HEK293 (cell line): Measurements from ENCODE around the gene MORN1.

Experiments used
- CTCF ChIA-PET: fragments of 350-600 bp; formaldehyde crosslinking; extraction: SDS; loops from one replicate; lab custom pipeline; 2021; ENCODE audit warnings: antibody characterized with exemption; lab: Yijun Ruan, JAX
- POLR2A ChIA-PET: fragments of 300-600 bp; formaldehyde crosslinking; extraction: SDS; loops from one replicate; lab custom pipeline; 2020; ENCODE audit warnings: antibody characterized with exemption, inconsistent platforms; lab: Yijun Ruan, JAX
- H3K27ac ChIP-seq: fragments of 200-500 bp; sonication (Bioruptor generic); 2 replicates; pipeline ENCODE4 v1.5.1; 2014; ENCODE audit warnings: low read depth, low read length, control low read depth, inconsistent platforms; ENCODE audit errors: extremely low read depth
- H3K36me3 ChIP-seq, 2 experiments: fragments of 200-500 bp in 1 of 2; sonication (Bioruptor generic) in 1 of 2; 1 replicate in 1 of 2; 2 replicates in 1 of 2; pipeline ENCODE4 v1.5.1; 2014 to 2017; ENCODE audit warnings: inconsistent platforms in 2 of 2, low read length in 2 of 2; ENCODE audit not compliant: control insufficient read depth in 2 of 2, insufficient read depth in 1 of 2
- H3K4me1 ChIP-seq: fragments of 200-500 bp; sonication (Bioruptor generic); 2 replicates; pipeline ENCODE4 v1.5.1; 2014; ENCODE audit warnings: mild to moderate bottlenecking, low read length, inconsistent platforms; ENCODE audit not compliant: control insufficient read depth, insufficient read depth
- H3K4me3 ChIP-seq: 2 replicates; pipeline ENCODE4 v1.5.1; 2011; ENCODE audit warnings: low read depth, mild to moderate bottlenecking, control low read depth, low read length, moderate library complexity
- H3K9me3 ChIP-seq: fragments of 200-500 bp; sonication (Bioruptor generic); 2 replicates; pipeline ENCODE4 v1.5.1; 2014; ENCODE audit warnings: low read depth, low read length, inconsistent platforms; ENCODE audit not compliant: control insufficient read depth, insufficient read depth
- GLI4 ChIP-seq: fragments of 450-650 bp; formaldehyde crosslinking; IDR thresholded peaks from 2 replicates; pipeline ENCODE4 v1.5.1; 2016; ENCODE audit warnings: missing biosample characterization, missing genetic modification characterization
- SETDB1 ChIP-seq: IDR thresholded peaks from one replicate; pipeline ENCODE4 v1.6.1; 2017; ENCODE audit warnings: mild to moderate bottlenecking, low read length, moderate library complexity, mixed read lengths; ENCODE audit not compliant: insufficient read length
- SP7 ChIP-seq: fragments of 450-650 bp; formaldehyde crosslinking; IDR thresholded peaks from 2 replicates; pipeline ENCODE4 v1.5.1; 2016; ENCODE audit warnings: missing biosample characterization, missing genetic modification characterization
- TCF7L2 ChIP-seq: IDR thresholded peaks from 2 replicates; pipeline ENCODE4 v1.6.1; 2011; ENCODE audit warnings: low read depth, mild to moderate bottlenecking, inconsistent platforms, low read length, moderate library complexity, borderline replicate concordance
- ZBTB1 ChIP-seq: fragments of 450-650 bp; formaldehyde crosslinking; IDR thresholded peaks from 2 replicates; pipeline ENCODE4 v1.5.1; 2016; ENCODE audit warnings: missing biosample characterization, missing genetic modification characterization
- ZFHX2 ChIP-seq: fragments of 450-650 bp; formaldehyde crosslinking; conservative IDR thresholded peaks from 2 replicates; pipeline ENCODE4 v1.5.1; 2016; ENCODE audit warnings: missing biosample characterization, missing genetic modification characterization
- ZFP37 ChIP-seq: fragments of 450-650 bp; formaldehyde crosslinking; IDR thresholded peaks from 2 replicates; pipeline ENCODE4 v1.5.1; 2016; ENCODE audit warnings: missing biosample characterization, missing genetic modification characterization
- ZNF16 ChIP-seq: fragments of 450-650 bp; formaldehyde crosslinking; IDR thresholded peaks from 2 replicates; pipeline ENCODE4 v1.5.1; 2016; ENCODE audit warnings: low read depth, missing biosample characterization, missing genetic modification characterization
- ZNF24 ChIP-seq: fragments of 450-650 bp; formaldehyde crosslinking; IDR thresholded peaks from 2 replicates; pipeline ENCODE4 v1.5.1; 2016; ENCODE audit warnings: missing biosample characterization, missing genetic modification characterization
- ZNF311 ChIP-seq: fragments of 450-650 bp; formaldehyde crosslinking; IDR thresholded peaks from 2 replicates; pipeline ENCODE4 v1.5.1; 2017; ENCODE audit warnings: missing biosample characterization, missing genetic modification characterization, borderline replicate concordance
- ZNF544 ChIP-seq: fragments of 450-650 bp; formaldehyde crosslinking; IDR thresholded peaks from 2 replicates; pipeline ENCODE4 v1.5.0; 2017; ENCODE audit warnings: missing biosample characterization, missing genetic modification characterization
- ZNF692 ChIP-seq: fragments of 450-650 bp; formaldehyde crosslinking; IDR thresholded peaks from 2 replicates; pipeline ENCODE4 v1.5.1; 2016; ENCODE audit warnings: missing biosample characterization, missing genetic modification characterization
- ZNF777 ChIP-seq: fragments of 450-650 bp; formaldehyde crosslinking; IDR thresholded peaks from 2 replicates; pipeline ENCODE4 v1.5.1; 2017; ENCODE audit warnings: missing biosample characterization, missing genetic modification characterization, borderline replicate concordance
- ZSCAN16 ChIP-seq: fragments of 450-650 bp; formaldehyde crosslinking; IDR thresholded peaks from 2 replicates; pipeline ENCODE4 v1.5.1; 2016; ENCODE audit warnings: missing biosample characterization, missing genetic modification characterization
- ZSCAN5A ChIP-seq: fragments of 450-650 bp; formaldehyde crosslinking; IDR thresholded peaks from 2 replicates; pipeline ENCODE4 v1.5.1; 2016; ENCODE audit warnings: missing biosample characterization, missing genetic modification characterization
- TF ChIP-seq, protein P1 (sequence below): fragments of 450-650 bp; formaldehyde crosslinking; IDR thresholded peaks from 2 replicates; pipeline ENCODE4 v1.5.1; 2017; ENCODE audit warnings: missing biosample characterization, missing genetic modification characterization
- TF ChIP-seq, protein P2 (sequence below): fragments of 450-650 bp; formaldehyde crosslinking; IDR thresholded peaks from 2 replicates; pipeline ENCODE4 v1.5.1; 2016; ENCODE audit warnings: missing biosample characterization, missing genetic modification characterization
- TF ChIP-seq, protein P3 (sequence below): fragments of 450-650 bp; formaldehyde crosslinking; IDR thresholded peaks from 2 replicates; pipeline ENCODE4; 2016; ENCODE audit warnings: missing biosample characterization, missing genetic modification characterization

Gene MORN1

DNA sequence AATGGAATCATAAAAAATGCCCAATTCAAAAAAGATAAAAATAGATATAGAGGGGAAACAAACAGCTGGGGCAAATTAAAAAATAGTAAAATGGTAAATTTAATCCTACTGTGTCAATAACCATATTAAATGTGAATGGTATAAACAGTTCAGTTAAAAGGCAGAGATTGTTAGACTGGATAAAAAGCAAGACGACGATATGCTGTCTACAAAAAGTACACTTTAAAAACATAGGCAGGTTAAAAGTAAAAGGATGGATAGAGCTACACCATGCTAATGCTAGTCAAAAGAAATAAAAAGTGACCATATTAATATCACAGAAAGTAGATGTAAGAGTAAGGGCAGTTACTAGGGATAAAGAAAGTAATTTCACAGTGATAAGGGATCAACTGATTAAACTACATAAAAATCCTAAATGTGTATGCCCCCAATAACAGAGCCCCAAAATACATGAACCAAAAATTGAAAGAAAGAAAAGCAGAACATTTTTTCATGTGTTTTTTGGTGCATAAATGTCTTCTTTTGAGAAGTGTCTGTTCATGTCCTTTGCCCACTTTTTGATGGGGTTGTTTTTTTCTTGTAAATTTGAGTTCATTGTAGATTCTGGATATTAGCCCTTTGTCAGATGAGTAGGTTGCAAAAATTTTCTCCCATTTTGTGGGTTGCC, 27.4 kb downstream of the MORN1 start:
- H3K4me3 ChIP-seq = no peak overlapping the region
- ChIA-PET POLR2A (no interaction called here), CTCF (interaction anchor here (0.6 kb wide), 1 partner anchor 18 kb away, joined by 3 read pairs; no protein-coding TSS in a partner anchor)
- TF ChIP-seq ZNF16 (tag by site-specific recombination) = no peak
- TF ChIP-seq, protein P1, sequence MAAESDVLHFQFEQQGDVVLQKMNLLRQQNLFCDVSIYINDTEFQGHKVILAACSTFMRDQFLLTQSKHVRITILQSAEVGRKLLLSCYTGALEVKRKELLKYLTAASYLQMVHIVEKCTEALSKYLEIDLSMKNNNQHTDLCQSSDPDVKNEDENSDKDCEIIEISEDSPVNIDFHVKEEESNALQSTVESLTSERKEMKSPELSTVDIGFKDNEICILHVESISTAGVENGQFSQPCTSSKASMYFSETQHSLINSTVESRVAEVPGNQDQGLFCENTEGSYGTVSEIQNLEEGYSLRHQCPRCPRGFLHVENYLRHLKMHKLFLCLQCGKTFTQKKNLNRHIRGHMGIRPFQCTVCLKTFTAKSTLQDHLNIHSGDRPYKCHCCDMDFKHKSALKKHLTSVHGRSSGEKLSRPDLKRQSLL = no peak
- no peak for TF ChIP-seq ZSCAN16 (tag by site-specific recombination)
- peak; percentile 64 for TF ChIP-seq SETDB1
- no peaks in the 10 kb centered on the region for H3K4me1 ChIP-seq
- no peaks in the 10 kb centered on the region for H3K9me3 ChIP-seq
- no peaks in the 10 kb centered on the region; a peak in 1 of 3 replicates for H3K36me3 ChIP-seq
- no peak overlapping the region for H3K27ac ChIP-seq

GRCh38 chr1:2360588-2361364, 30.6 kb downstream of the MORN1 start:
- Histone ChIP-seq H3K4me1 (no peaks in the 10 kb centered on the region), H3K27ac (no peak overlapping the region)
- TF ChIP-seq ZFP37 (tag by site-specific recombination) (no peak), GLI4 (no peak), ZNF692 (no peak), ZNF311 (no peak)
- TF ChIP-seq, all 188 proteins: peak for 0
- CTCF ChIA-PET = interaction anchor here (0.8 kb wide), 1 partner anchor 166 kb away, joined by 6 read pairs; the partner anchor contains the start of gene FAAP20
- H3K9me3 ChIP-seq = no peaks in the 10 kb centered on the region
- POLR2A ChIA-PET = no interaction called here
- H3K36me3 ChIP-seq = no peaks in the 10 kb centered on the region; a peak in 1 of 3 replicates
- no peak overlapping the region for H3K4me3 ChIP-seq

GRCh38 chr1:2358651-2359640, 32.4 kb downstream of the MORN1 start:
- H3K9me3 ChIP-seq = no peaks in the 10 kb centered on the region
- no peak overlapping the region for H3K4me3 ChIP-seq
- POLR2A ChIA-PET = no interaction called here
- H3K36me3 ChIP-seq = no peaks in the 10 kb centered on the region; a peak in 1 of 3 replicates
- H3K4me1 ChIP-seq = no peaks in the 10 kb centered on the region
- CTCF ChIA-PET = interaction anchor here (0.6 to 1.1 kb wide), 4 partner anchors 23 to 164 kb away, joined by 3 to 4 read pairs (median 3); no protein-coding TSS in a partner anchor
- no peak overlapping the region for H3K27ac ChIP-seq
- TF ChIP-seq TCF7L2 (no peak), ZNF777 (tag by site-specific recombination) (no peak), ZNF544 (no peak), ZBTB1 (tag by site-specific recombination) (no peak), SP7 (no peak), ZNF24 (tag by site-specific recombination) (no peak), ZFHX2 (tag by site-specific recombination) (peak; percentile 45), ZSCAN5A (no peak)
- TF ChIP-seq, protein P2, sequence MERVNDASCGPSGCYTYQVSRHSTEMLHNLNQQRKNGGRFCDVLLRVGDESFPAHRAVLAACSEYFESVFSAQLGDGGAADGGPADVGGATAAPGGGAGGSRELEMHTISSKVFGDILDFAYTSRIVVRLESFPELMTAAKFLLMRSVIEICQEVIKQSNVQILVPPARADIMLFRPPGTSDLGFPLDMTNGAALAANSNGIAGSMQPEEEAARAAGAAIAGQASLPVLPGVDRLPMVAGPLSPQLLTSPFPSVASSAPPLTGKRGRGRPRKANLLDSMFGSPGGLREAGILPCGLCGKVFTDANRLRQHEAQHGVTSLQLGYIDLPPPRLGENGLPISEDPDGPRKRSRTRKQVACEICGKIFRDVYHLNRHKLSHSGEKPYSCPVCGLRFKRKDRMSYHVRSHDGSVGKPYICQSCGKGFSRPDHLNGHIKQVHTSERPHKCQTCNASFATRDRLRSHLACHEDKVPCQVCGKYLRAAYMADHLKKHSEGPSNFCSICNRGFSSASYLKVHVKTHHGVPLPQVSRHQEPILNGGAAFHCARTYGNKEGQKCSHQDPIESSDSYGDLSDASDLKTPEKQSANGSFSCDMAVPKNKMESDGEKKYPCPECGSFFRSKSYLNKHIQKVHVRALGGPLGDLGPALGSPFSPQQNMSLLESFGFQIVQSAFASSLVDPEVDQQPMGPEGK (tag by site-specific recombination) = no peak
- TF ChIP-seq, protein P3, sequence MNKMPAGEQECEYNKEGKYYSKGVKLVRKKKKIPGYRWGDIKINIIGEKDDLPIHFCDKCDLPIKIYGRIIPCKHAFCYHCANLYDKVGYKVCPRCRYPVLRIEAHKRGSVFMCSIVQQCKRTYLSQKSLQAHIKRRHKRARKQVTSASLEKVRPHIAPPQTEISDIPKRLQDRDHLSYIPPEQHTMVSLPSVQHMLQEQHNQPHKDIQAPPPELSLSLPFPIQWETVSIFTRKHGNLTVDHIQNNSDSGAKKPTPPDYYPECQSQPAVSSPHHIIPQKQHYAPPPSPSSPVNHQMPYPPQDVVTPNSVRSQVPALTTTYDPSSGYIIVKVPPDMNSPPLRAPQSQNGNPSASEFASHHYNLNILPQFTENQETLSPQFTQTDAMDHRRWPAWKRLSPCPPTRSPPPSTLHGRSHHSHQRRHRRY (tag by site-specific recombination) = no peak
